Measurements from ENCODE around the gene ZBTB8OS.

DNA sequence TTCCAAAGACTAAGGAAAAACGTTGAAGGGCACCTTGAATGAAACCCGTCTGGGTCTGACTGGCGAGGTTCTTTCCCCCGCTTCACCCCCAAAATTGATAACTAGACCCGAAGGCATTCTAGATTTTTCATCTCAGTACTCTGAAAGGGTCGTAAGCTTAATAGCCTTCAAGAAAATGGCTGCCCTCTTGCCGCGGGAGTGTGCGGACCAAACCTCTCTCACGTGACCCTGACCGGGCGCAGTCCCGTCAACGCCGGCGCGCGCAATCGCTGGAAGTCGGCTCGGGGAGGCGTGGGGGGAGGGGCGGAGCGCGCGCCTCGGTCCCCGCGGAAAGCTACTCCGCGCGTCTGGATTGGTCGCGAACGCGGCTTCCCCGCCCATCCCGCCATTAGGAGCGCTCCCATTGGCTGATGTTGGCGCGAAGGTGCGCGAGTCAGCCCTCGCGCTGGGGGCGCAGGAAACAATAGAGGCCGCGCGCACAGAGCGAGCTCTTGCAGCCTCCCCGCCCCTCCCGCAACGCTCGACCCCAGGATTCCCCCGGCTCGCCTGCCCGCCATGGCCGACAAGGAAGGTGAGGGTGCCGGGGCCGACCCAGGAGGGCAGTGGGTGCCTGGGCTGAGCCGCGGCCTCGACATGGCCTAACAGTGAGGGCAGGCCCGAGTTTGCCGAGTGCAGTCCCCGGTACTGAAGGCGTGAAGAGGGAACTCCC lies 556 bp upstream of the ZBTB8OS start, which contains the start of gene RBBP4:
- TF ChIP-seq, protein P1, sequence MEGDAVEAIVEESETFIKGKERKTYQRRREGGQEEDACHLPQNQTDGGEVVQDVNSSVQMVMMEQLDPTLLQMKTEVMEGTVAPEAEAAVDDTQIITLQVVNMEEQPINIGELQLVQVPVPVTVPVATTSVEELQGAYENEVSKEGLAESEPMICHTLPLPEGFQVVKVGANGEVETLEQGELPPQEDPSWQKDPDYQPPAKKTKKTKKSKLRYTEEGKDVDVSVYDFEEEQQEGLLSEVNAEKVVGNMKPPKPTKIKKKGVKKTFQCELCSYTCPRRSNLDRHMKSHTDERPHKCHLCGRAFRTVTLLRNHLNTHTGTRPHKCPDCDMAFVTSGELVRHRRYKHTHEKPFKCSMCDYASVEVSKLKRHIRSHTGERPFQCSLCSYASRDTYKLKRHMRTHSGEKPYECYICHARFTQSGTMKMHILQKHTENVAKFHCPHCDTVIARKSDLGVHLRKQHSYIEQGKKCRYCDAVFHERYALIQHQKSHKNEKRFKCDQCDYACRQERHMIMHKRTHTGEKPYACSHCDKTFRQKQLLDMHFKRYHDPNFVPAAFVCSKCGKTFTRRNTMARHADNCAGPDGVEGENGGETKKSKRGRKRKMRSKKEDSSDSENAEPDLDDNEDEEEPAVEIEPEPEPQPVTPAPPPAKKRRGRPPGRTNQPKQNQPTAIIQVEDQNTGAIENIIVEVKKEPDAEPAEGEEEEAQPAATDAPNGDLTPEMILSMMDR (IDR thresholded peaks at IDR 0.05): peak in 1 of 4 experiments; percentile 22
- TF ChIP-seq EP300 (IDR thresholded peaks at IDR 0.05) (no peak), POLR2AphosphoS5 (IDR thresholded peaks at IDR 0.05) (peak; percentile 85), POLR2A (IDR thresholded peaks at IDR 0.05) (peak; percentile 75 to 76)
